Activated naive CD8-positive, alpha-beta T cell treated with anti-CD3 and anti-CD28 coated beads for 36 hours (primary cell): Measurements from ENCODE around the gene WNT8A. TPM values are rescaled to one million over a fixed set of nuclear protein-coding genes. Genes with fewer than 3 reads are reported as not detected.
"Not testable (repeated sequence)": the region's sequence is repeated elsewhere in the genome, so short reads cannot be mapped to it uniquely, and the experiment has no call there.

Experiments
- DNase-seq: peaks from one replicate; pipeline ENCODE4 v3.0.0; 2021
- H3K27ac Mint-ChIP-seq: one replicate; pipeline ENCODE4 v1.8.0; 2022; ENCODE audit warnings: mild to moderate bottlenecking, moderate library complexity, mixed read lengths
- H3K27me3 Mint-ChIP-seq: one replicate; pipeline ENCODE4 v1.8.0; 2022; ENCODE audit warnings: mild to moderate bottlenecking, mixed read lengths
- H3K36me3 Mint-ChIP-seq: one replicate; pipeline ENCODE4 v1.8.0; 2021; ENCODE audit warnings: mild to moderate bottlenecking, mixed read lengths
- H3K4me1 Mint-ChIP-seq: one replicate; pipeline ENCODE4 v1.8.0; 2021; ENCODE audit warnings: mixed read lengths
- H3K4me3 Mint-ChIP-seq: one replicate; pipeline ENCODE4 v1.8.0; 2022; ENCODE audit warnings: mild to moderate bottlenecking, moderate library complexity, mixed read lengths
- H3K9me3 Mint-ChIP-seq: one replicate; pipeline ENCODE4 v1.8.0; 2022; ENCODE audit warnings: mixed read lengths
- total RNA-seq, 2 experiments: library from RNA; stranded (reverse); gene quantifications; one replicate each; pipeline ENCODE4 v1.2.3, GENCODE V29; 2021

WNT8A gene, protein sequence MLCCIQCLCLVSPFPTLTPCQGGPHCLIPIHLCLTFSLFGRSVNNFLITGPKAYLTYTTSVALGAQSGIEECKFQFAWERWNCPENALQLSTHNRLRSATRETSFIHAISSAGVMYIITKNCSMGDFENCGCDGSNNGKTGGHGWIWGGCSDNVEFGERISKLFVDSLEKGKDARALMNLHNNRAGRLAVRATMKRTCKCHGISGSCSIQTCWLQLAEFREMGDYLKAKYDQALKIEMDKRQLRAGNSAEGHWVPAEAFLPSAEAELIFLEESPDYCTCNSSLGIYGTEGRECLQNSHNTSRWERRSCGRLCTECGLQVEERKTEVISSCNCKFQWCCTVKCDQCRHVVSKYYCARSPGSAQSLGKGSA
- total RNA-seq = not detected

DNA sequence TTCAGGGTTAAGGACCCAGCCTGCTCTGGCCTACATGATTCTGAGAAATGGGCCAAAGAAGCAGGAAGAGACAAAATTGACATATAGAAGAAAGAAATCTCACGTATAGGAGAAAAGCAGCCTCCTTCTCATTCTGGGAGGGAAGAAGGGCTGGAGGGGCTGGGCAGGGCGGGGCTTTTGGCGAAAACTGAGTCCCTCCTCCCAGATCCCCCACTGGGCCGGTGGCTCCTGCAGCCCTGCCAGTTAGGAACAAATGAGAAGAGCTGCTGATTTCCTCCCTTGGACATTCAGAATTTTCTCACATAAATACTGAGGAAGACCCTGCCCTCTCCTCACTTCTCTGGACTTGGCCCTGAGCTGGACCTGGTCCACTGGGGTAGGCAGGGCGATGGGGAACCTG lies at the start of gene WNT8A:
Gene WNT8A (plus strand): TSS at position 332 of the 400 bp plus-strand sequence. CDS start 95 bp downstream, outside the sequence.
- H3K9me3 Mint-ChIP-seq = no peaks in the 10 kb centered on the region
- H3K36me3 Mint-ChIP-seq = no peaks in the 10 kb centered on the region
- H3K27me3 Mint-ChIP-seq = no peaks in the 10 kb centered on the region

DNA sequence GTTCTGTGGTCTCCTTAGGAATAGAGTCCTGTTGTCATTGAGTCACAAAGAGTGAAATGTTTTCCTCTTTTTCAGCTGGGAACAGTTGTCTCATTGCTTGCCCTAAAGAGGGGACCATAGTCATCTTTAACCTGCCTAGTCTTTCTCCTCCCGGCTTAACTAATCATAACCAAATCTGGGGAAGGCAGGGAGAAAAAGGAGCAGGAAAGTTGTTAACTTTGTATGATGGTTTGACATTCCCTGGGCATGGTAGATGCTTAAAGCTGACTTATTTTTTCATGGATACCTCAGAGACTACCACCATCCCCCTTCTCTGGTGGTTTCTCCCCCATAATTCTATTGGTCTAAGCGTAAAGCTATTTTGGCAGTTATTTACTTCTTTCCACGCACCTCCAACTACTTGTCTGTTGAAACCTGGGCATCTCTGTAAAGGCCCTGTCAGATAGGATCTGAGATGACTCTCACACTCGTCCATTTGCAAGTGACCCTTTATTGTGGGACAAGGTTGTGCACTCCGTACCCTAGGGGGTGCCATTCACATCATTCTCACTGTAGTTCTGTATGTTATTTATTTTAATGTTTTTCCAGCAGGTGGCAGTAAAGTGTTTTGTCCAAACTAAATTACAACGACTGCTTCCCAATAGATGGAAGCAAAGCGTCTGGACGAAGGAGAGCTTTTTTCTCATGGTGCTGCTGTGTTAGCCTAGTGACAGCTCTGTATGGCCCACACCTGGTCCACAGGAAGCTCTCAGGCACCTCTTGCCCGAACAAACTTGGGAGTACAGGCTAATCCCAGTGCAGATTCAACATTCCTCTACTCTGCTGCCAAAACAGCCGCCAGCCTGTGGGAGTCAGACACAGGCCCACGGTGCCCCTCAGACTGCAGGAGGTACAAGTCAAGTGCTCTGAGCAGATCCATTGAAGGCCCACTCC lies 48.0 kb upstream of the WNT8A start:
- no peak overlapping the region for H3K27ac Mint-ChIP-seq
- DNase-seq = peak; percentile 52
- peaks cover 5% of the 10 kb centered on the region for H3K36me3 Mint-ChIP-seq
- peaks cover 18% of the 10 kb centered on the region for H3K4me1 Mint-ChIP-seq
- peak overlapping the region; percentile 61 for H3K4me3 Mint-ChIP-seq
- H3K9me3 Mint-ChIP-seq = no peaks in the 10 kb centered on the region
- no peaks in the 10 kb centered on the region for H3K27me3 Mint-ChIP-seq

More for the DNA sequence above, at the start of gene WNT8A:
- peaks cover 18% of the 10 kb centered on the region for H3K4me1 Mint-ChIP-seq
- no peak for DNase-seq
- no peak within 1 kb of the TSS for H3K4me3 Mint-ChIP-seq
- no peak within 1 kb of the TSS for H3K27ac Mint-ChIP-seq

DNA sequence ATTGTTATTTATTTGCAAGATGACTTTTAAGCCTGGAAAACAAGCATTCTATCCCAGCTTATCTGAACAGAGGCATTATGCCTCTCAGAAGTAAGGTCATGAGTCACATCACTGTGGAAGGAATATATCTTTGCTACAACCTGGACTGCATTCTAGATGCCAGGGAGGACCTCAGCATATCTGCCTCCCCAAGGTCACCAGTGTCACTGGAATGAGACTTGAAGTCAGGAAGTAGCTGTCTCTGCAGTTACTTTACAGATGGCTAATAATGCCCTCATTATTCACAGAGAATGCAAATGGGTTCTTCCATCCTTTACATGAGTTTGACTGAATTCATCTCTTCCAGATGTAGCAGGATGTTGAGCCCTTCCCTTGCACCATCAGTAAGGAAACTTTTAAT lies 46.6 kb upstream of the WNT8A start:
- no peak overlapping the region for H3K4me3 Mint-ChIP-seq
- H3K36me3 Mint-ChIP-seq = no peaks in the 10 kb centered on the region
- DNase-seq = no peak
- no peaks in the 10 kb centered on the region for H3K27me3 Mint-ChIP-seq
- no peak overlapping the region for H3K27ac Mint-ChIP-seq
- peaks cover 10% of the 10 kb centered on the region for H3K4me1 Mint-ChIP-seq
- no peaks in the 10 kb centered on the region for H3K9me3 Mint-ChIP-seq

DNA sequence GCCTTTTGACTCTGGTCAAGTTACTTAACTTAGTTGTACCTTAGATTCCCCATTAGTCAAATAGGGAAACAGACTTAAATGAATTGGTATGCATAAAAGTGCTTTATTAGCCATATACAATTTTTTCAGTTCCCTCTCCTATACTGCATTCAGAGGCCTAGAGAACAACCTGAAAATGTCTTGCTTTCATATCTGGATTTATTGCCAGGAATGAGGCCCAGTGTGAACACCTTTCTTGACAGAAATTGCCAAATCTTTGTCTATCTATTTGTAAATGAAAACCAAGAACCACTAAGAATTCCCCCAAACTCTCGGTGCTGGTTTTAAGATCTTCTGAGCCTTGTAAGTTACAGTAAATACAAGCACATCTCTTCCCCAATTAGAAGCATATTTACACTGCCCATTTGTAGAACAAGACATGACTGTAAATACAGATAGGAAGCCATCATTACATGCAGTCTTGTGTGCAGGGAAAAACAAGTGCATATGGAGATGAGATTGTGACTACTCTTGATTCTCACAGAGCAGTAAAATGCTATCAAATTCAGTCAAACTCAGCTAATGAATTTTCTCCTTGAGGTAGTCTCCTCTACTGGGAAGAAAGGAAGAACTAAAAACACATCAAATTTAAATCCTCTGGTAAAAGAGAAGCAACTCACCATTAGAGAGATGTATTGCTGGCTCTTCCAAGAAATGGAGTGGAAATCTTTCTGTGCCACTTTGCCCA lies 45.8 kb upstream of the WNT8A start:
- no peaks in the 10 kb centered on the region for H3K27me3 Mint-ChIP-seq
- no peak overlapping the region for H3K27ac Mint-ChIP-seq
- H3K9me3 Mint-ChIP-seq = no peaks in the 10 kb centered on the region
- H3K4me1 Mint-ChIP-seq = peaks cover 10% of the 10 kb centered on the region
- H3K4me3 Mint-ChIP-seq = no peak overlapping the region
- no peak for DNase-seq
- H3K36me3 Mint-ChIP-seq = no peaks in the 10 kb centered on the region

DNA sequence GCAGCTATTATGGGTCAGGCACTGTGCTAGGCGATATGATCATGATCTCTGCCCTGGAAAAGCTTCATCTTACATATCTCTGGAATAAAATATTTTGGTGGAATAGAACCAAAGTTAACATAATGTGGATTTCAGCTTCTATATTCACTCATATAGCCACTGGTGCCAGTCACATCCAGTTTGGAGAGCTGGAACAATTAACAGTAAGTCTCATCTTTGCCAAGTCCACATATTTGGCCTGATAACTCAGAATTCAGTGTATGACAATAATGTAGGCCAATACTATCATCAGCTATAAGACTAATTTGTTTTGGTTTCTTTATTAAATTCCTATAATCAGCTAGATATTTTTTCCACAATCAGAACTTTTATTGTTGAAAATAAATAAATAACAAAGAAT lies 45.0 kb upstream of the WNT8A start:
- peaks cover 5% of the 10 kb centered on the region for H3K4me1 Mint-ChIP-seq
- H3K4me3 Mint-ChIP-seq = no peak overlapping the region
- H3K9me3 Mint-ChIP-seq = no peaks in the 10 kb centered on the region
- no peak for DNase-seq
- H3K27me3 Mint-ChIP-seq = peaks cover 3% of the 10 kb centered on the region
- no peaks in the 10 kb centered on the region for H3K36me3 Mint-ChIP-seq
- no peak overlapping the region for H3K27ac Mint-ChIP-seq

DNA sequence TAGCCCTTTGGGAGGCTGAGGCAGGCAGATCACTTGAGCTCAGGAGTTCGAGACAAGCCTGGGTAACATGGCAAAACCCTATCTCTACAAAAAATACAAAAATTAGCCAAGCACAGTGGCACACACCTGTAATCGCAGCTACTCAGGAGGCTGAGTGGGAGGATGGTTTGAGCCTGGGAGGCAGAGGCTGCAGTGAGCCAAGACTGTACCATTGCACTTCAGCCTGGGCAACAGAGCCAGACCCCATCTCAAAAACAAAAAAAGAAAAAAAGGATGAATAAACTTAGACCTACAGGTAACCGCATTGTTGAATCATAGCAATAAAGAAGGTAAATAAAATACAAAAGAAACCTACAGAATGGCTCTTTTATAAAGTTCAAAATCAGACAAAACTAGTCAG lies 38.5 kb upstream of the WNT8A start:
- H3K9me3 Mint-ChIP-seq, H3K27ac Mint-ChIP-seq, H3K4me3 Mint-ChIP-seq, H3K36me3 Mint-ChIP-seq, DNase-seq, H3K27me3 Mint-ChIP-seq, H3K4me1 Mint-ChIP-seq: not testable (repeated sequence)

DNA sequence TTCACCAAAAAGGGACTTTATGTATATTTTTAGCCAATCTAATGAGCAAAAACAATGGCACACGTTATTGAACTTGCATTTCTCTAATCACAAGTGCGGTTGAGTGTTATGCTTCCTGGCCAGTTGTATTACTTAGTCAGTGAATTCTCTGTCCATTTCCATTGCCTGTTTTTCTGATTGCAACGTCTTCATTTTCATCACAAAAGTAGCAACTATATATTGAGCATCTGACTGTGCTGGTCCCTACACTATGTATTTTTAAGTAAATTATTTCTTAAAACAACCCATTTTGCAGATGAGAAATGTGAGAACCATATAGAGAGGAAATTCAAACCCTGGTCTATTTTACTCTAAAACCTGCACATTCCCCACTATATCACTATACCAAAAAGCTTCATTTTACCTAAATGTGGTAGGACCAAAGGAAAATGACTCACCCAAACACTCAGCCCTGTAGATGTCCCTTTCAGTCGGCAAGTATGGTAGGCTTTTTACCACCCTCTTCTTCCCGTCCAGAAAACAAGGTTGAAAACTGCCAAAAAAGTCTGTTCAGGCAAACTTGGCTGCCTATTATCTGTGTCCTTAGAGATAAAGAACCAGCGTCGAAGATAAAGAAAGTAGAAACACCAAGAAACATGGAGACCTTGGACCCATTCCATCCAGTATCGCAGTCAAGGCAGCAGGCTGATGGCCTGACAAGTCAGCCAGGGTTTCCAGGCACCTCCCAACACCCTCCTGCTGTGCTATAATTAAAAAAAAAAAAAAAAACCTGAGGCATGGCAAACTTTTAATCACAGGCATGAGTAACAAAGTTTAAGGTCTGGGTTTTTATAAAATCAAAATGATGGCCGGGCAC lies 32.2 kb upstream of the WNT8A start:
- Mint-ChIP-seq H3K4me3 (no peak overlapping the region), H3K4me1 (peaks cover 7% of the 10 kb centered on the region), H3K27me3 (peaks cover 11% of the 10 kb centered on the region), H3K27ac (no peak overlapping the region), H3K36me3 (no peaks in the 10 kb centered on the region), H3K9me3 (no peaks in the 10 kb centered on the region)
- no peak for DNase-seq

DNA sequence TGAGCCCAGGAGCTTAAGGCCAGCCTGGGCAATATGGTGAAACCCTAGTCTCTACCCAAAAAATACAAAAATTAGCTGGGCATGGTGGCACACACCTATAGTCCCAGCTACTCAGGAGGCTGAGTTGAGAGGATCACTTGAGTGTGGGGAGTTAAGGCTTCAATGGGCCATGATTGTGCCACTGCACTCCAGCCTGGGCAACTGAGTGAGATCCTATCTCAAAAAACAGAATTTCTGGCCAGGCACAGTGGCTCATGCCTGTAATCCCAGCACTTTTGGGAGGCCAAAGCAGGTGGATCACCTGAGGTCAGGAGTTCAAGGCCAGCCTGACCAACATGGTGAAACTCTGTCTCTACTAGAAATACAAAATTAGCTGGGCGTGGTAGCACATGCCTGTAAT lies 31.1 kb upstream of the WNT8A start:
- peaks cover 11% of the 10 kb centered on the region for H3K27me3 Mint-ChIP-seq
- not testable (repeated sequence) for DNase-seq, H3K36me3 Mint-ChIP-seq, H3K27ac Mint-ChIP-seq, H3K9me3 Mint-ChIP-seq, H3K4me1 Mint-ChIP-seq, H3K4me3 Mint-ChIP-seq

DNA sequence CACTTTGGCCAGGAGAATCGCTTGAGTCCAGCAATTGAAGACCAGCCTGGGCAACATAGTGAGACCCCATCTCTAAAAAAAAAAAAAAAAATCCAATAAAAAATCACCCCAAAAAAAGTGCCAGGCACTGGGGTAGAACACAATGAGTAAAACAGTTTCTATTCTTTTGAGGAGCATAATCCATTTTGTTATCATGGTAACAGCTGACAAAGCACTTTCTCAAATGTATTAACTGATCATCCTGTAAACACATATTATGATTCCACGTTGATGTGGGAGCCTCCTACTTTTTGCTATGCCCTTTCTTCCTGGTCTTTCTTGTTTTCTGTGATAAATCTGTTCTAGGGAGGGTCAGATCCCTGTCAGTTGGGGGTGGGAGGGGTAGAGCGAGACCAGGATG lies 30.3 kb upstream of the WNT8A start:
- Mint-ChIP-seq H3K27me3 (peaks cover 11% of the 10 kb centered on the region), H3K4me1 (peaks cover 7% of the 10 kb centered on the region), H3K9me3 (no peaks in the 10 kb centered on the region), H3K27ac (no peak overlapping the region), H3K36me3 (no peaks in the 10 kb centered on the region), H3K4me3 (no peak overlapping the region)
- DNase-seq = no peak

DNA sequence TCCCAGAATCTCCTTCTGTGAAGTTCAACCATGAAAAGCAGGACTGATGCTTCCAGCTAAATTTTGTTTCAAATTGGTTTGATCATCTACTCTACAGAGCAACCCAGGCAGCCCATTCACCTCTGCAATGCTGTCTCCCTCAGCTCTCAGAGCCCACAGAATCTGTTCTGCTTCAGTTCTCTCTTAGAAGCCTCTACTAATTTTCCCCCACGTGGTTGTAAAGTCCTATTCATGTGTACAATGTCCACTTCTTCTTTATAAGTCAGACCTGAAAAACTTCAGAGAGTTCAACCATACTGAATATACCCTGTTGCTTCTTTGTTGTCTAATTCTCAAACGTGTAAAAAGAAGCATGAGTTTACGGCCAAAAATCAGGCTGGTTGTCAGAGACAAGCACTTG lies 29.6 kb upstream of the WNT8A start:
- no peak for DNase-seq
- Mint-ChIP-seq H3K4me1 (peaks cover 7% of the 10 kb centered on the region), H3K27me3 (peaks cover 11% of the 10 kb centered on the region), H3K27ac (no peak overlapping the region), H3K36me3 (no peaks in the 10 kb centered on the region), H3K9me3 (no peaks in the 10 kb centered on the region), H3K4me3 (no peak overlapping the region)

DNA sequence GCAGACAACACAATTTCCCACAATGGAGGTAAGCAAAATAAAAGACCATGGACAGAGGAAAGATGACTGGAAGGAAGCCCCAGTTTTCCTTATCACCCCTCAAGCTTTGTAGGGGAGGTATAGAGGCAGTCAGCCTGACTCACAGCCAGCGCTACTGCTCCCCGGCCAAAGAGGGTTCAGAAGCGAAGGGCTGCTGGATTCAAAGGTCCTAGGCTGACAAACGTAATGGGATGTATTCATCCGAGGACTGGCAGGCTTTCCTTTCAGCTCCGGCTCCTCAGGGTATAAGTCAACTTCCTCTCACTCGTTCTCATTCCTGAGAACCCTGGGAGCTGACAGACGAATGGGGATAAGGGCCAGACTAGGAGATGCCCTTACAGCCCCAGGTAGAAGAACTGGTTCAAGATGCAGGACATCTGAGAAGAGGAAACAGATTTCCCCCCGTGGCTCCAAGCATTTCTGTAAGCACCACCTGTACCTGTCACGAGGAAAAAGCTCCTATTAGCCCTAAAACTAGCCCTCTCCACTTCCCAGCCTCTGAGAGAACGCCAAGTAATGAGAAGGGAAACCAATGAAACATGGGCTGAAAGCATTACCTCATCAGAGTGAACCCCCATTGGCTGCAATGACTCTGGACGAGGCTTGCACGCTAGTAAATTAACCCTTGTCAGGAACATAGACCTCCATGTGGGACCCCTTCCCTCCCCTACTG lies 28.8 kb upstream of the WNT8A start:
- no peak overlapping the region for H3K27ac Mint-ChIP-seq
- peaks cover 7% of the 10 kb centered on the region for H3K4me1 Mint-ChIP-seq
- H3K4me3 Mint-ChIP-seq = no peak overlapping the region
- no peak for DNase-seq
- H3K36me3 Mint-ChIP-seq = no peaks in the 10 kb centered on the region
- peaks cover 11% of the 10 kb centered on the region for H3K27me3 Mint-ChIP-seq
- H3K9me3 Mint-ChIP-seq = no peaks in the 10 kb centered on the region

DNA sequence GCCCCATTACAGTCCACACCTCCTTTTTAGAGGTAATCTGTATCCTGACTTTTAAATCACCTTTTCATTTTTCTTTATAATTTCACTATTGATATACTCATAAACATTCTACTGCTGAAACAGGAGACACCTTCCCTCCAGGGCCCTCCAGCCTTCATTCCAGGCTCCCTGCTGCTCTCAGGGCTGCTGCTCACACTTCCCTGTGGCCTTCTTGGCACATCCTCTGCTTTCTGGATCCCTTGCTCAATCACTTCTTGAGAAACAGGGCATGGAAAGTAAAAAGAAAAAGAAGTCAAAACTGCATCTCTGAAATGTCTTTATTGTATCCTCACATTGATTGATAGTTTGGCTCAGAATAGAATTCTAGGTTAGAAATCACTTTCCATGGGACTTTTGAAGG lies 19.3 kb upstream of the WNT8A start:
- no peaks in the 10 kb centered on the region for H3K36me3 Mint-ChIP-seq

DNA sequence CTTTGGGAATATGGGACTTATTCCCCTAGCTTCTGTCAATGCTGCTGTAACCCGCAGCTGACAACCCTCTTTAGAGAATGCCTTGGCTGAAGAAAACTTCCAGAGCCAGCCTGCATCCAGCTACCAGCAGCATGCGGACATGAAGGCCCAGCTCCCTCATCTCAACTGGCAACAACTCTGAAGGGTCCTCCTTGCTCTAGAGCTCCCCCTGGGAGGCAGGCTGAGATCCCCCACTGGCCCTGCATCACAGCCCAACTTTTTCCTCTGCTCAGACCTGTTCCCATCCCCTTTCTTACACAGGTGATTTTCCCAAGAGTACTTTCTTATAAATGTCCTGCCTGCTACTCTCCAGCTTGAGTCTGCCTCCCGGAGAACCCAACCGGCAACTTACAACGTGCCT lies 18.7 kb upstream of the WNT8A start:
- DNase-seq = peak; percentile 8
- no peak overlapping the region for H3K27ac Mint-ChIP-seq
- H3K4me1 Mint-ChIP-seq = peaks cover 3% of the 10 kb centered on the region
- H3K27me3 Mint-ChIP-seq = no peaks in the 10 kb centered on the region
- no peaks in the 10 kb centered on the region for H3K9me3 Mint-ChIP-seq
- no peaks in the 10 kb centered on the region for H3K36me3 Mint-ChIP-seq
- no peak overlapping the region for H3K4me3 Mint-ChIP-seq

More for the DNA sequence above, 19.3 kb upstream of the WNT8A start:
- no peak for DNase-seq
- Mint-ChIP-seq H3K9me3 (no peaks in the 10 kb centered on the region), H3K27ac (no peak overlapping the region), H3K4me3 (no peak overlapping the region), H3K4me1 (peaks cover 3% of the 10 kb centered on the region), H3K27me3 (no peaks in the 10 kb centered on the region)

DNA sequence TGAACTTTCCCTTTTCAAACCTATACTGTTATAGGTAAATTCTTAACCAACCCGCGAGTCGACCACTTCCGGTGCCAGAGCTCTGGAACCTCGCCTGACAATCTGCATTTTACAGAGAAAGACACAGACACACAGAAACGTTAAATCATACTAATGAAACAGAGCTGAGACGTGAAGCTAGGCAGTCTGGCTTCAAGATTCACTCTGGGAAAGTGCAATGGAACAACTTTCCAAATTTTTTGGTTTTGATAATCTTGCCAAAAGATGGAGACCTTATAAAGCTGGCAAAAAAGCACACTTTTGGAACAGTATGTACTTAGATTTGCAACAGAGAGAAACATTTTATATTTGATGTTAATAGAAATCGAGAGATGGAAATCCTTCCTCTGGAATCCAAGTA lies 15.9 kb upstream of the WNT8A start:
- no peaks in the 10 kb centered on the region for H3K27me3 Mint-ChIP-seq
- H3K9me3 Mint-ChIP-seq = no peaks in the 10 kb centered on the region
- no peak for DNase-seq
- no peaks in the 10 kb centered on the region for H3K36me3 Mint-ChIP-seq
- peaks cover 3% of the 10 kb centered on the region for H3K4me1 Mint-ChIP-seq
- no peak overlapping the region for H3K4me3 Mint-ChIP-seq
- H3K27ac Mint-ChIP-seq = no peak overlapping the region
